Caco-2 (cell line): Measurements from ENCODE around the gene ZNF468. TPM values are rescaled to one million over a fixed set of nuclear protein-coding genes. Genes with fewer than 3 reads are reported as not detected.
"Not testable (repeated sequence)": the region's sequence is repeated elsewhere in the genome, so short reads cannot be mapped to it uniquely, and the experiment has no call there.

Source experiments
- Bru-seq: library from RNA; stranded (reverse); fragments of 400-500 nt; gene quantifications from one replicate; lab custom pipeline; 2021; lab: Mats Ljungman, UMichigan
- BruChase-seq, 2 experiments: library from RNA; stranded (reverse); fragments of 400-500 nt; gene quantifications; one replicate each; lab custom pipeline; 2021; lab: Mats Ljungman, UMichigan
- BruUV-seq: library from RNA; stranded (reverse); fragments of 400-500 nt; replicated peaks from 2 replicates; lab custom pipeline; 2021; lab: Mats Ljungman, UMichigan
- CTCF ChIA-PET: fragments of 300-600 bp; sonication (Branson Sonifier 250); formaldehyde crosslinking; loops from one replicate; lab custom pipeline; 2022; ENCODE audit warnings: antibody characterized with exemption; lab: Charles Lee
- POLR2A ChIA-PET: fragments of 300-600 bp; sonication (Branson Sonifier 250); formaldehyde crosslinking; loops from one replicate; lab custom pipeline; 2022; ENCODE audit warnings: antibody characterized with exemption; lab: Charles Lee
- DNase-seq, 2 experiments: peaks; one replicate each; pipeline versions ENCODE4 v3.0.0 to v3.0.0-alpha.2; 2020 to 2022
- H3K27me3 ChIP-seq: replicated peaks from 2 replicates; pipeline ENCODE4 v1.6.0; 2011; ENCODE audit warnings: low read length; ENCODE audit not compliant: control insufficient read depth, insufficient read depth
- H3K36me3 ChIP-seq: 2 replicates; pipeline ENCODE4 v1.5.1; 2011; ENCODE audit warnings: low read length; ENCODE audit not compliant: control insufficient read depth, insufficient read depth
- H3K4me1 ChIP-seq: fragments of 250-450 bp; sonication (Bioruptor Pico); 2 replicates; pipeline ENCODE4 v1.5.1; 2020; ENCODE audit warnings: mild to moderate bottlenecking
- H3K4me3 ChIP-seq: 2 replicates; pipeline ENCODE4 v1.5.1; 2011; ENCODE audit warnings: low read depth, mild to moderate bottlenecking, control low read depth, low read length
- H3K9me3 ChIP-seq: fragments of 250-450 bp; sonication (Bioruptor Pico); 2 replicates; pipeline ENCODE4 v1.5.1; 2020; ENCODE audit warnings: mild to moderate bottlenecking, moderate library complexity
- H3K27ac Mint-ChIP-seq: one replicate; pipeline ENCODE4 v1.8.0; 2022; ENCODE audit warnings: mixed read lengths; ENCODE audit not compliant: unreplicated experiment
- H3K27me3 Mint-ChIP-seq: one replicate; pipeline ENCODE4 v1.8.0; 2022; ENCODE audit warnings: mixed read lengths; ENCODE audit not compliant: insufficient read depth, unreplicated experiment
- H3K36me3 Mint-ChIP-seq: one replicate; pipeline ENCODE4 v1.8.0; 2022; ENCODE audit warnings: mild to moderate bottlenecking, mixed read lengths; ENCODE audit not compliant: insufficient read depth, unreplicated experiment
- H3K4me1 Mint-ChIP-seq: one replicate; pipeline ENCODE4 v1.8.0; 2022; ENCODE audit warnings: low read depth, mixed read lengths; ENCODE audit not compliant: unreplicated experiment
- H3K4me3 Mint-ChIP-seq: one replicate; pipeline ENCODE4 v1.8.0; 2022; ENCODE audit warnings: mild to moderate bottlenecking, moderate library complexity, mixed read lengths; ENCODE audit not compliant: unreplicated experiment
- H3K9me3 Mint-ChIP-seq: one replicate; pipeline ENCODE4 v1.8.0; 2022; ENCODE audit warnings: mixed read lengths; ENCODE audit not compliant: unreplicated experiment
- CTCF ChIP-seq, 2 experiments: fragments of 200-600 bp in 1 of 2; IDR thresholded peaks; 1 replicate in 1 of 2; 2 replicates in 1 of 2; pipeline versions ENCODE4 v1.5.1 to v1.8.0; 2011 to 2022; ENCODE audit warnings: antibody characterized with exemption in 1 of 2, control low read depth in 1 of 2, inconsistent platforms in 1 of 2, low read depth in 1 of 2, low read length in 1 of 2, mild to moderate bottlenecking in 1 of 2, moderate library complexity in 1 of 2; ENCODE audit not compliant: insufficient read depth in 1 of 2, severe bottlenecking in 1 of 2, unreplicated experiment in 1 of 2
- intact Hi-C: fragments of 100-400 bp; cut with micrococcal nuclease; formaldehyde crosslinking; loops from one replicate; pipeline ENCODE4 v1.10.0; 2022; ENCODE audit not compliant: unreplicated experiment
- long read RNA-seq: library from polyadenylated mRNA; stranded (forward); transcript quantifications from one replicate; pipeline ENCODE4 v2.0.0, GENCODE V29; 2022
- total RNA-seq: library from RNA; stranded (reverse); gene quantifications from 2 replicates; pipeline ENCODE4 v1.2.3, GENCODE V29; 2022

The ZNF468 gene
- total RNA-seq (29.1 and 35.8 TPM in 2 replicates), Bru-seq, nascent RNA (percentile 61 among the genes with signal in this experiment), BruChase-seq, experiment 1, labeled RNA remaining after a 2-hour chase (percentile 88 among the genes with signal in this experiment), BruChase-seq, experiment 2, labeled RNA remaining after a 6-hour chase (percentile 83 among the genes with signal in this experiment)
- long read RNA-seq, full-length matches to known transcripts: 39 of 59 reads
- long read RNA-seq, partial matches to known transcripts: 3 of 59 reads
- long read RNA-seq, other reads (novel, unspliced or antisense): 17 of 59 reads

GRCh38 chr19:52857378-52858191 lies at the start of gene ZNF468:
ZNF468 (minus strand) TSS chr19:52857619; CDS start chr19:52854272, 3,347 bp downstream.
- H3K4me1 Mint-ChIP-seq: peaks cover 15% of the 10 kb centered on the region
- peak within 1 kb of the TSS; percentile 84 for H3K4me3 Mint-ChIP-seq
- H3K36me3 ChIP-seq, H3K9me3 ChIP-seq, BruUV-seq, H3K4me1 ChIP-seq, CTCF ChIA-PET, intact Hi-C loops, H3K27me3 ChIP-seq, H3K27me3 Mint-ChIP-seq: not testable (repeated sequence)
- H3K4me3 ChIP-seq: peak within 1 kb of the TSS; percentile 74
- POLR2A ChIA-PET: interaction anchor here (0.6 kb wide), 1 partner anchor 419 kb away, joined by 3 read pairs; no protein-coding TSS in a partner anchor
- peaks cover 11% of the 10 kb centered on the region for H3K9me3 Mint-ChIP-seq
- peak; percentile 86 to 90 for DNase-seq
- H3K27ac Mint-ChIP-seq: peak within 1 kb of the TSS; percentile 81
- peaks cover 44% of the 10 kb centered on the region for H3K36me3 Mint-ChIP-seq

GRCh38 chr19:52904052-52904780 lies 46.8 kb upstream of the ZNF468 start:
- BruUV-seq, H3K9me3 ChIP-seq, H3K27me3 ChIP-seq, intact Hi-C loops, H3K4me1 Mint-ChIP-seq, H3K4me1 ChIP-seq, H3K4me3 ChIP-seq, DNase-seq, H3K27ac Mint-ChIP-seq, POLR2A ChIA-PET, H3K27me3 Mint-ChIP-seq, H3K4me3 Mint-ChIP-seq, CTCF ChIA-PET, H3K36me3 ChIP-seq: not testable (repeated sequence)
- H3K36me3 Mint-ChIP-seq: peaks cover 34% of the 10 kb centered on the region
- peaks cover 32% of the 10 kb centered on the region for H3K9me3 Mint-ChIP-seq

- H3K36me3 Mint-ChIP-seq: peaks cover 28% of the 10 kb centered on the region
- DNase-seq: no peak
- no peak for TF ChIP-seq CTCF (IDR thresholded peaks at IDR 0.05; ENCODE audit: insufficient read depth in 1 of 2, low read depth in 1 of 2, low read length in 1 of 2, severe bottlenecking in 1 of 2, unreplicated experiment in 1 of 2)
- no peak overlapping the region for H3K4me3 Mint-ChIP-seq
- peaks cover 17% of the 10 kb centered on the region for H3K9me3 Mint-ChIP-seq
- Histone ChIP-seq H3K36me3 (peaks cover 1% of the 10 kb centered on the region; the same call in 1 of the 2 replicates), H3K9me3 (0 out of 2 replicates have a peak, but pooled peaks cover 4% of the 10 kb centered on the region), H3K27me3 (no peaks in the 10 kb centered on the region), H3K4me3 (no peak overlapping the region), H3K4me1 (0 out of 2 replicates have a peak, but pooled peaks cover 3% of the 10 kb centered on the region)
- no TSS peak for BruUV-seq
- H3K27me3 Mint-ChIP-seq: no peaks in the 10 kb centered on the region
- ChIA-PET CTCF (no interaction called here), POLR2A (no interaction called here)
- no peak overlapping the region for H3K27ac Mint-ChIP-seq
- H3K4me1 Mint-ChIP-seq: no peaks in the 10 kb centered on the region
- intact Hi-C loops: no loop called here
Measured at GRCh38 chr19:52901842-52902241, 44.4 kb upstream of the ZNF468 start.

- intact Hi-C loops, H3K4me1 Mint-ChIP-seq, BruUV-seq, H3K4me1 ChIP-seq, H3K27me3 Mint-ChIP-seq, H3K4me3 ChIP-seq, H3K36me3 ChIP-seq, H3K27ac Mint-ChIP-seq, DNase-seq, H3K9me3 Mint-ChIP-seq, H3K4me3 Mint-ChIP-seq, H3K27me3 ChIP-seq: not testable (repeated sequence)
- H3K36me3 Mint-ChIP-seq: peaks cover 27% of the 10 kb centered on the region
- CTCF ChIA-PET: interaction anchor here (0.6 kb wide), 1 partner anchor 99 kb away, joined by 3 read pairs; no protein-coding TSS in a partner anchor
- POLR2A ChIA-PET: interaction anchor here (0.6 kb wide), 1 partner anchor 497 kb away, joined by 3 read pairs; no protein-coding TSS in a partner anchor
- peaks cover 12% of the 10 kb centered on the region for H3K9me3 ChIP-seq
Measured at GRCh38 chr19:52898596-52898995, 41.2 kb upstream of the ZNF468 start.
